Medulla oblongata (tissue), 1 donor: Measurements from ENCODE around the gene SCAP.
A peak's percentile ranks its signal among the peaks of the same experiment; 100 is the strongest.

Experiments used
- DNase-seq: peaks from one replicate; pipeline ENCODE4 v3.0.0-alpha.2; 2015; ENCODE audit errors: extremely low spot score

Gene SCAP

DNA sequence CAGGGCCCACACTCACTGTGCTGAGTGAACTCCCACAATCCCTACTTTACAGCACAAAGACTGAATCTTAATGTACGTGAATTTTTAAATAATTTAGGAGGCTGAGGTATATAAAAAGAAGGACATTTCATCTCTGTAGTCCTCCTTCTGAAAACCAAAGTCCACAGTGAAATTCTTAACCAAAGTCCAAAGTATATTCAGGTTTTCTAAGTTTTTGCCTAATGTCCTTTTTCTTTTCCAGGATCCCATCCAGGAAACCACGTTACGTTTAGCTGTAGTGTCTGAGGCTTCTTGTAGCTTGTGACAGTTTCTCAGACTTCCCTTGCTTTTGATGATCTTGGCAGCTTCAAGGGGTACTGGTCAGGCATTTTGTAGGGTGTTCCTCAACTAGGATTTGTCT is 44.5 kb downstream of the SCAP start:
- DNase-seq, result no peak

DNA sequence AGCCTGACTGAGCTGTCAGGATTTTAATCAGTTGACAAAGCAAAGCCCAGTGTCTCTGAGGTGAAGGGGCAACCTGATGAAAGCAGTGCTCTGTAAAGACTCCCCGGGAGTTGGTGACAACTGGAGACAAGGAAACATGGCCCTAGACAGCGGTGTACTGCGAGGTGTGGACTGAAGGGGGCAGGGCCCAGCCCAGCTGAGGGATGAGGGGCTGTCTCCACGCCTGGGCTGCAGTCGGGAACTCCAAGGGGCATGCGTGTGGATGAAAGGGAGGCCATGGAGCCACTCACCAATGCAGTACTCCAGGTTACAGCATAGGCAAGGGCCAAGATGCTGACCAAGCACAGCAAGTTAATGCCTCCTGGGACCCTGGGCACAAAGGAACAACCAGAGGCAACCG is 45.1 kb downstream of the SCAP start:
- no peak for DNase-seq

DNA sequence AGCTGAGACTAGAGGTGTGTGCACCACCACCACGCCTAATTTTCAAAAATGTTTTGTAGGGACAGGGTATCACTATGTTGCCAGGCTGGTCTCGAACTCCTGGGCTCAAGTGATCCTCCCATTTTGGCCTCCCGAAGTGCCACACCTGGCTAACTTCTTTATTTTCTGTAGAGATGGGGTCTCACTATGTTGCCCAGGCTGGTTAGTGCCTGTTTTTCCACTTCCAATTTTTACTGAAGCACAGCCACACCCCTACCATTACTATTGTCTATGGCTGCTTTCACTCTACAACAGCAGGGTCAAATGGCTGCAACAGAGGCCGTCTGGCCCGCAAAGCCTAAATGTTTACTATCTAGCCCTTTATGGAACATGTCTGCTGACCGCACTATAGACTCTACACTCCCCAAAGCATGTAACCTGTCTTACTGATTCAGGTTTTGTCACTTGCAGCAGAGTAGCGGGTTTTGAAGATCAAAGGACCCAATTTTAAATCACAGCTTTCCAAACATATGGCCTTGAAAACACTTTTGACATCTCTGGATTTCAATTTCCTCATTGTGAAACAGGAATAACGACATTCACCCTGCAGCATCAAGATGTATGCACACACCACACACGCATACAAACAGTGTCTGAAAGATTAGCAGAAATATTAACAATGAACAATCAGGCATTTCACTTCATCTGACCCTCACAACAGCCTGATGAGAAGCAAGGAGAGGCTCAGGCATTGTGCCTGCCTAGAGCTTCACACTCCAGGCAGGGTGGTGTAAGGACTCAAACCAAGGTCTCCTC is 46.1 kb downstream of the SCAP start:
- no peak for DNase-seq

DNA sequence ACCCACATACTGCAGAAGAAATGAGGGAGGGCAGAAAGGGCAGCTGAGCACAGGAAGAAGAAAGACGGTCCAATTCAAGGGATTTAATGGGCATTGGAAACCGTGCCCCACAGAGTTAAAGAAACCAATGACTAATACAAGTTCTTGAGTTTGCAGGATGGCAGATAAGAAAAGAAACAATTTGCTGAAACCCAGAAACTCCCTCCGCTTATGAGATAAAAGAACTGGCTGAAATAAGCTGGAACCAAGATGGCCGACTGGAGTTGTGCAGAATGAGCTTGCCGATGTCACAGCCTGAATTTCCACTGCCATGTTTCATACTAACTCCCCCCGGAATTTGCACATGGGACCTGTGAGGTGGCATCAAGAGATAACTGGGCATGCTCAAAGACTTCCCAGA is 47.1 kb downstream of the SCAP start:
- DNase-seq, result no peak

GRCh38 chr3:47427866-47428265 is 47.9 kb downstream of the SCAP start:
- DNase-seq, result no peak

GRCh38 chr3:47425959-47426358 is 49.8 kb downstream of the SCAP start:
- no peak for DNase-seq

GRCh38 chr3:47425383-47425778 is 50.4 kb downstream of the SCAP start:
- no peak for DNase-seq

DNA sequence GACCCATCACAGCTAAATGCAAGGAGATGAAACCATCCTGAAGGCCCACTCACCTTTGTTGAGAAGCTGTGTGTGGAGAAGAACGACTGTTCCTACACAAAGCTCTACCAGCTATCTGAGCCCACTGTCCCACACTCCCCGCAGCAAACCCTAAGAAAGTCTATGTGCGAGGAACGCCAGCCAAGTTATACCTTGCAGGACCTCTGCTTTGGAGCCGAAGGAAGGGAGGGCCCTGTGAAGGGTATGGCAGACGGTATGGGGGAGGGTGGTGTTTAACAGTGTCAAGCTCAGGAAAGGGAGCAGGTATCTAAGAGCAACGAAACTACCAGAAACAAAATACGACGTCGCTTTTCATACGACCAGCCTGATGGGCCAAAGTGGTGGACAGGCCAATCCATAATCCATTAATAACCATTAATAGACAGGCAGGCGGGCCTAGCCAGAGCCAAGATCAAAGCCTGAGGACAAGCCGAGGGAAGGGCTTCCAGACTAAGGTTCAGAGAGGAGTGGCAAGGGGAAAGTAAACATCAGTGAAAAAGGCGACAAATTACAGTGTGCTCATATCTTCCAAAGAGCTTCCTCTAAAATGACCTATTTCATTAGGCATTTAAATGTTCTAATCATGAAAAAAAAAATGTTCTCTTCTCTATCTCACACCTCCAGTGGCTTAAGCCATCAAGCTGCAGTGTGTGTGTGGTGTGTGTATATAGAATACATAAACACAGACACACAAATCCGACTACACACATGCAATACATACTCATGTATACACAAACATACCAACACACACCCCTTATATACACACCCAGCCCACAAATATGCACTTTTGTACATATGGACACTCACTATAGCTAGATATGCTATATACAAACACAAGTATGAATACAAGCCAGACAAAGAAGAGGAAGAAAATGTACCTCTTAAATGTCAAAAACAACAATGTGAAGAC is 51.0 kb downstream of the SCAP start:
- DNase-seq, result no peak

DNA sequence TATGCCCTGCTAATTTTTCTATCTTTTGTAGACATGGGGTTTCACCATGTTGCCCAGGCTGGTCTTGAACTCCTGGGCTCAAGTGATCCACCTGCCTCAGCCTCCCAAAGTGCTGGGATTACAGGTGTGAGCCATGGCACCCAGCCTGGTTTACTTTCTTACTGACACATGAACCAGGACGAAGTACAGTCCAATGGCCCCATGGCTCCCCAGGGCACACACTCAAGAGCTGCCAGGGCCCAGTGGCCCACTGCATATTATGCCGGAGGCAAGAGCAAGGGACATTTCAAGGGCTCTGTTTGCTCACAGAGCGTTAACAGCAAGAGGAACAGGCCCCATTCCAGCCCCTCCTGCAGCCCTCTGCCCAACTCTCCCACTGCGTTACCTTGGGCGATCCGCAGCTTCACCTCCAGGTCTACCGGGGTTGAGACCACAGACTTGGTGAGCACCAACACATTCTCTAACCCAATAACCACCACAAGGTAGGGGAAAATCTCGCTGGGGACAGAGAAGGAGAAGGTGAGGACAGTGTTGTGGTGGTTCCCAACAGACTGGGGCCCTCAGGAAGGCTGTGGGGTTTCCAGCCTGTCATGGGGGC is 52.1 kb downstream of the SCAP start:
- DNase-seq, result no peak

- no peak for DNase-seq
Measured at GRCh38 chr3:47422743-47423142, 53.0 kb downstream of the SCAP start.

- no peak for DNase-seq
Measured at GRCh38 chr3:47421741-47422649, 53.7 kb downstream of the SCAP start.

GRCh38 chr3:47420511-47421484 is 54.9 kb downstream of the SCAP start:
- DNase-seq, result peak; percentile 96

- no peak for DNase-seq
Measured at GRCh38 chr3:47420044-47420430, 55.7 kb downstream of the SCAP start.

DNA sequence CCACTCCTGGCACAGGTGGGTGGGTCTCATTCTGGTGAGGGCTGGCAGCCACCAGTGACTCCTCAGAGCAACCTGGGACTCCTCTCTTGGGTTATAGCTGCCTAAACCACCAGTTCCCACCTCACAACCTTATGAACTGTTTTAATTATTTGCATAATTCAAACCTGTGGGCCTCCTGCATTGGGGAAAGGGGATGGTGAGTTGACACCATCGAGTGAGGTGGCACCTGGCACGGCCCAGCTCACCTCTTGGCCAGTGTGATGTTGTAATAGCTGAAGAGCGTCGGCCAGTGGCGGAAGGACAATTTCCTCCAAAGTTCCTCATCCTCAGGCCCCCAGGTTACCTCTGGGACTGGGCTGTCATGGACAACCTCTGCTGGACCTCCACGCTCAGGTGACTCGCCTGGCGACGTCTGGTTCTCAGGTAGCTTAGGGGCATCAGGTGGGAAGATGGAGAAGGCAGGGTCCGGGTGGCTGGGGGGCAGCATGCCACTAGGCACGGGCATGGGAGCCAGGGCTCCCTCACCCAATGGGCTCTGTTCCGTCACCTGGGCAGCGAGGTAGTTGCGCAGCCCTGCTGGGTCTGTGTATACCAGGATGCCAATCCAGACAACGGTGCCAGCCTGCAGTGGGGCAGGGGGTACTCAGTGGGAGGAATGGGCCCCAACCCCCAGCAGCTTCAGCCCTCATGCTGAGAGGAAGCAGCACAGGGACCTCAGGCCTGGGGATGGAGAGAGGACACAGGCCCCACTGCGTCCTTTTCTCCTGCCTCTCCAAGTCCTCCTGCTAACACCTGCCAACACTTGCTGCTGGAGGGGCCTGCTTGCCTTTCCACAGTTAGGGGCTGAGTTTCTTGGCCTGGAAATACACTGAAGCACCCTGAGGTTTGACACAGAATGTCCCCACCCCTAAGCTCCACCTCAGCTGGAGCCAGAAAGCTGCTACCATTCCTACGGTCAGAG is 56.4 kb downstream of the SCAP start:
- no peak for DNase-seq

DNA sequence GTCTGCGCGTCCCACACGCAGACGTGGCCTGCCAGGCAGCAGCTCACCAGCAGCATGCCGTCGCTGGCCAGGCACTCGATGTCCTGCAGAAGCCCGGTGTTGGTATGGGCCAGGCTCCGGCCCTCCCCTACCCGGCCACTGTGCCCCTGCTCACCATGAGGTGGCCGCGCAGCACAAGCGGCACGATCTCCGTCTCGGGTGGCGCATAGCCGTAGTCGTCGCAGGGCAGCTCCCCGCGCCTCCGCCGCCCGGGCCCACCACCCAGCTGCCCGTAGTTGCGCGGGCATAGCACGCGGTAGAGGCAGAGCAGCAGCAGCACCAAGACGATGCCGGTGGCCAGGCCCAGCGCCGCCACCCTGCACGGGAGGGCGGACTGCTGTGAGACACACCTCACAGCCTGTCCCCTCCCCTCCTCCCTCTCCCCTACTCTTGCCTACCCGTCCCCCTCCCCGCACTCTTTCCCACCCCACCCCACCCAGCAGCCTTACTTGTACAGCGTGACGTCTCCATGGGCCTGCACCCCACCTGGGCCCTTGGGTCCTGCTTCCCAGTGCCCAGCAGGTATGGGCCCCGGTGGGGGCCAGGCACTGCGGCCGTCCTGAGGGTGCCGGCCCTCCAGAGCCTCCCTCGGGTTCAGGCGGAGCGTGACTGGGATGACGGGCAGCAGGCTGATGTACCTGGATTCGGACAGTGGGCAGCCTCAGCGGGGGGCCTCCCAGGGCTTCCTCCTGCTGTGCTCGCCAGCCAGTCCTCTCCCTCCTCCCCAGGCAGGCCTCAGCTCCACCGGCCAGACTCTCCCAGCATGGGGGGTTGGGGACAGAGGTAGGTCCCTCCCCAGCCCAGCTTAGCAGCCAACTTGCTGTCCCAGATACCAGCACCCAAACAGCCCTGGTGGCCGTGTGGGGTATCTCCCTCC is 57.3 kb downstream of the SCAP start:
- no peak for DNase-seq

DNA sequence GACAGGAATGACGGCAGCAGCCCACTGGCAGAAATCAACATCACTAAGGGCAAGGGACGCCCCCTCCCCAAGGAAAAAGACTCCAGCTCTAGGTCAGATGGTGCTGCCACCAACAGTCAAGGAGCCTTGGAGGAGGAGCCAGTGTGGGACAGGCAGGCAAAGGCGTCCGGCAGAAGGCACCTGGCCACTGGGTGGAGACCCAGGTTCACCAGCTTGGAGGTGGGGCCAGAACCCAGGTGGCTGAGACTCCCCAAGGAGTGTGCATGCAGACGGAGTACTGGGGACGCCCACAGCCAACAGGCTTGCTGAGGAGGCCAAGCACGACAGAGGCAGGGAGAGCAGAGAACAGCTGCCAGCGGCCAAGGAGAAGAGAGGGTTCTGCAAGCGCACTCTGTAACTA is 59.7 kb downstream of the SCAP start:
- DNase-seq, result no peak

GRCh38 chr3:47414666-47415587 is 60.8 kb downstream of the SCAP start:
- DNase-seq, result peak; percentile 77
